Epithelial cell of esophagus (primary cell): ENCODE results near the gene CAMK4.

Experiments
- DNase-seq: peaks from one replicate; pipeline ENCODE4 v3.0.0; 2010; ENCODE audit warnings: low read depth
- H3K4me3 ChIP-seq: 2 replicates; pipeline ENCODE4 v1.5.1; 2011; ENCODE audit warnings: mild to moderate bottlenecking, low read length, control low read depth
- TF ChIP-seq, protein P1 (sequence below): IDR thresholded peaks from 2 replicates; pipeline ENCODE4 v1.5.1; 2011; ENCODE audit warnings: low read depth, mild to moderate bottlenecking, low read length, control low read depth, inconsistent platforms; ENCODE audit not compliant: insufficient read depth; ENCODE audit errors: missing control alignments

The CAMK4 gene

GRCh38 chr5:111223787-111224560 lies at the start of gene CAMK4:
Gene CAMK4 (plus strand): TSS chr5:111224384. CDS start chr5:111224484, 100 bp downstream.
- peak; percentile 55 for DNase-seq
- H3K4me3 ChIP-seq, result peak within 1 kb of the TSS; percentile 43
- TF ChIP-seq, protein P1, sequence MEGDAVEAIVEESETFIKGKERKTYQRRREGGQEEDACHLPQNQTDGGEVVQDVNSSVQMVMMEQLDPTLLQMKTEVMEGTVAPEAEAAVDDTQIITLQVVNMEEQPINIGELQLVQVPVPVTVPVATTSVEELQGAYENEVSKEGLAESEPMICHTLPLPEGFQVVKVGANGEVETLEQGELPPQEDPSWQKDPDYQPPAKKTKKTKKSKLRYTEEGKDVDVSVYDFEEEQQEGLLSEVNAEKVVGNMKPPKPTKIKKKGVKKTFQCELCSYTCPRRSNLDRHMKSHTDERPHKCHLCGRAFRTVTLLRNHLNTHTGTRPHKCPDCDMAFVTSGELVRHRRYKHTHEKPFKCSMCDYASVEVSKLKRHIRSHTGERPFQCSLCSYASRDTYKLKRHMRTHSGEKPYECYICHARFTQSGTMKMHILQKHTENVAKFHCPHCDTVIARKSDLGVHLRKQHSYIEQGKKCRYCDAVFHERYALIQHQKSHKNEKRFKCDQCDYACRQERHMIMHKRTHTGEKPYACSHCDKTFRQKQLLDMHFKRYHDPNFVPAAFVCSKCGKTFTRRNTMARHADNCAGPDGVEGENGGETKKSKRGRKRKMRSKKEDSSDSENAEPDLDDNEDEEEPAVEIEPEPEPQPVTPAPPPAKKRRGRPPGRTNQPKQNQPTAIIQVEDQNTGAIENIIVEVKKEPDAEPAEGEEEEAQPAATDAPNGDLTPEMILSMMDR, result no peak

- H3K4me3 ChIP-seq, result no peak overlapping the region
- no peak for DNase-seq
- TF ChIP-seq, protein P1, result no peak
Measured at GRCh38 chr5:111183064-111183463, 41.1 kb upstream of the CAMK4 start.

DNA sequence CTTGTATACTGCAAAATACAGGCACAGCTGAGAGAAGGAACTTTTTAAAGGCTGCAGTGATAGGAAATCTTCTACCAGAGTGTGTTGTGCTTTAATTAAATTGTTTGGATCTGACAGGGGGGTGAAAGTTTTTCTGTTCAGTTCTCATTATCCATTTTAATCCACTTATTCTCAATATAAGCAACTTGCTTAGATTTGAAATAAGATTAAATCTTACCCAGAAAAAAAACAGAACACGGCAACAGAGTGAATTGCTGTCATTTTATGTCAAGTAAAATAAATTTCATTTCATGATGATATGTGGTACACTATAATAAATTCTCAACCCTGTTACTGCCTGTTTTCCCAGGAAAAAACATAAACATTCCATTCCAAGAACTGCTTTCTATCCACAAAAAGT lies 37.1 kb upstream of the CAMK4 start:
- no peak overlapping the region for H3K4me3 ChIP-seq
- TF ChIP-seq, protein P1, result no peak

GRCh38 chr5:111194053-111194452 lies 30.1 kb upstream of the CAMK4 start:
- TF ChIP-seq, protein P1, result no peak
- no peak overlapping the region for H3K4me3 ChIP-seq
- no peak for DNase-seq

More for the DNA sequence above, 37.1 kb upstream of the CAMK4 start:
- DNase-seq, result no peak

GRCh38 chr5:111194925-111195324 lies 29.3 kb upstream of the CAMK4 start:
- no peak overlapping the region for H3K4me3 ChIP-seq
- TF ChIP-seq, protein P1, result no peak
- no peak for DNase-seq

DNA sequence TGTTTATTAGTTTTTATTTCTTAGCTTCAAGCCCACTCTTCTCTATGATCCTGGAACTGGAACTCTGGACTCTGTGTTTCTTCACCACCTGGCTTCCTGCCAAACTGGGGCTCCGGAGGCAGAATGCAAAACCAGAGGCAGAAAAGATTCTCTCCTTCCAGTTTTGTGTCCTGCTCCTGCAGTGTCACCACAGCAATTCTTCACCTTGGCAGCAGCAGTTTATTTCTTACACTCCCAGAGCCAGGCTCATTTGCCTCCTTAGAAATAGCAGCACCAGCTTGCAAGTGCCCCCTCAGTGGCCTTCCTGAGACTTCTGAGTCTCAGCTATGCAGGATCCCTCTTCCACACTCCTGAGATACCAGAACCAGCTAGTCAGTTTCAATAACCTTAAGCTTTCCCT lies 26.7 kb upstream of the CAMK4 start:
- TF ChIP-seq, protein P1, result no peak
- no peak for DNase-seq
- H3K4me3 ChIP-seq, result no peak overlapping the region
